GM18507 (cell line): ENCODE results near the gene KIRREL2.
"Not testable (repeated sequence)": the region's sequence is repeated elsewhere in the genome, so short reads cannot be mapped to it uniquely, and the experiment has no call there.

Experiments
- DNase-seq: peaks from one replicate; pipeline ENCODE4 v3.0.0; 2011; ENCODE audit warnings: low read depth; ENCODE audit not compliant: insufficient read length; ENCODE audit errors: extremely low spot score
- FAIRE-seq: peaks from 2 replicates; lab custom pipeline; 2011; peaks lifted over from hg19 to GRCh38; lab: Jason Lieb, UNC

The KIRREL2 gene

GRCh38 chr19:35890113-35890650 is 33.5 kb downstream of the KIRREL2 start:
- DNase-seq, result no peak
- no peak for FAIRE-seq

GRCh38 chr19:35891819-35892218 is 35.1 kb downstream of the KIRREL2 start:
- not testable (repeated sequence) for FAIRE-seq, DNase-seq

GRCh38 chr19:35894342-35894741 is 37.6 kb downstream of the KIRREL2 start:
- DNase-seq (no peak), FAIRE-seq (no peak)

GRCh38 chr19:35895911-35896642 is 39.4 kb downstream of the KIRREL2 start:
- DNase-seq, result no peak
- FAIRE-seq, result no peak

- FAIRE-seq, result no peak
- DNase-seq, result no peak
Observed at GRCh38 chr19:35896643-35897040, 39.9 kb downstream of the KIRREL2 start.

GRCh38 chr19:35897706-35898451 is 41.2 kb downstream of the KIRREL2 start:
- FAIRE-seq, result no peak
- DNase-seq, result no peak

- FAIRE-seq, result no peak
Observed at GRCh38 chr19:35898499-35898809, 41.7 kb downstream of the KIRREL2 start.

GRCh38 chr19:35899547-35900214 is 43.0 kb downstream of the KIRREL2 start:
- DNase-seq (peak; percentile 87), FAIRE-seq (peak; percentile 98)

More at GRCh38 chr19:35898499-35898809, 41.7 kb downstream of the KIRREL2 start:
- no peak for DNase-seq

- DNase-seq (no peak), FAIRE-seq (no peak)
Observed at GRCh38 chr19:35901055-35901644, 44.4 kb downstream of the KIRREL2 start.

GRCh38 chr19:35901854-35902661 is 45.3 kb downstream of the KIRREL2 start, which contains the start of gene HCST:
Gene HCST (plus strand): TSS chr19:35902529. CDS start chr19:35902594, 65 bp downstream.
- DNase-seq (no peak), FAIRE-seq (peak; percentile 84)

- no peak for FAIRE-seq
- no peak for DNase-seq
Observed at GRCh38 chr19:35902870-35903475, 46.3 kb downstream of the KIRREL2 start.

GRCh38 chr19:35903550-35904179 is 47.0 kb downstream of the KIRREL2 start:
- FAIRE-seq (peak; percentile 99), DNase-seq (no peak)

GRCh38 chr19:35904311-35905068 is 47.8 kb downstream of the KIRREL2 start:
- FAIRE-seq (no peak), DNase-seq (no peak)

GRCh38 chr19:35905178-35905727 is 48.5 kb downstream of the KIRREL2 start:
- DNase-seq (no peak), FAIRE-seq (no peak)

- DNase-seq (no peak), FAIRE-seq (no peak)
Observed at GRCh38 chr19:35907377-35907745, 50.6 kb downstream of the KIRREL2 start.

- FAIRE-seq (no peak), DNase-seq (no peak)
Observed at GRCh38 chr19:35908010-35908441, 51.3 kb downstream of the KIRREL2 start, which contains the start of gene TYROBP. Gene TYROBP (minus strand): TSS chr19:35908295. CDS start chr19:35908228, 67 bp downstream.
